ENCODE results near the gene CCDC78. TPM values are rescaled to one million over a fixed set of nuclear protein-coding genes. Genes with fewer than 3 reads are reported as not detected.

CCDC78 gene
- total RNA-seq, 4 donors from 2014 or later, result 0.72 to 2.4 (median 1.5) TPM

DNA sequence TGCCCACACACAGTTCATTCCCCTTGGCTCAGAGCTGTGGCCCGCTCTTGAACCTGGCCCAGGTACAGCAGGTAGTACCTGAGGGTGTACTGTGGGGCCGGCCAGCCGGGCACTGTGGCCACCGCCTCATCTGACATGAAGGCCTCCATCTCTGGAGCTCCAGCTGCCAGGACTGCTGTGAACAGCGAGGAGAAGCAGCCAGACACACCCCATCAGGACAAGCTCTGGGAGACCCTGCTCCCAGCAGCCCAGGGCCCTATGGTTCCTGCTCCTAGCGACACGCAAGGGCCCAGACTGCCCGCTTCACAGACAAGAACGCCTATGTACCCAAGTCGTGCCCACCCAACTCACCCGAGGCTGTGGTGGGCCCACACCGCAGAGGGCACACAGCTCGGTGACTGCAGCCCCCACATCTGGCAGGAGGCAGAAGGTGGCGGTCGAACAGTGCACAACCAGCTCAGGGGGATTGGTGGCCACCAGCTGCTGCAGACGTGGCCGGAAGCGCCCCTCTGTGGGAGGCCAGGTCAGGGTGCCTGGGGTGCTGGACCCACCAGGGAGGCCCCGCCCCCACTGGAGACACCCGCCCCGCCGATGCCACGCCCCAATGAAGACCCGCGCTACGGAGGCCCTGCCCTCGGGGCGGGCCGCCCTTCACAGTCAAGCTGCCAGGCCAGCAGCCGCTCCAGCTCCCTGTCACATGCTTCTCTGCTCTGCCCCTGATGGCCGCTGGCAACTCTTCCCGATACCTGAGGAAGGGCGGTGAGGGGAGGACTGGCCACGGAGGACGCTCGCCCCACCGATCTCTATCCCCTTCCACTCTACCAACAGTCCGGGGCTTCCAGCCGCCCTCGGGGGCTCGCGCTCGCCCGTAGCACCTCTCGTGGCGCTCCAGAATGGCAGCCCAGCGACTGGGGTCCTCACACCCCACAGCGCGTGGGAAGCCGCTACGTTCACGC is 47.1 kb downstream of the CCDC78 start:
- ATAC-seq (ENCODE audit: low FRiP score) (peak; percentile 7), DNase-seq (ENCODE audit: low spot score) (no peak)
- TF ChIP-seq, protein P1, sequence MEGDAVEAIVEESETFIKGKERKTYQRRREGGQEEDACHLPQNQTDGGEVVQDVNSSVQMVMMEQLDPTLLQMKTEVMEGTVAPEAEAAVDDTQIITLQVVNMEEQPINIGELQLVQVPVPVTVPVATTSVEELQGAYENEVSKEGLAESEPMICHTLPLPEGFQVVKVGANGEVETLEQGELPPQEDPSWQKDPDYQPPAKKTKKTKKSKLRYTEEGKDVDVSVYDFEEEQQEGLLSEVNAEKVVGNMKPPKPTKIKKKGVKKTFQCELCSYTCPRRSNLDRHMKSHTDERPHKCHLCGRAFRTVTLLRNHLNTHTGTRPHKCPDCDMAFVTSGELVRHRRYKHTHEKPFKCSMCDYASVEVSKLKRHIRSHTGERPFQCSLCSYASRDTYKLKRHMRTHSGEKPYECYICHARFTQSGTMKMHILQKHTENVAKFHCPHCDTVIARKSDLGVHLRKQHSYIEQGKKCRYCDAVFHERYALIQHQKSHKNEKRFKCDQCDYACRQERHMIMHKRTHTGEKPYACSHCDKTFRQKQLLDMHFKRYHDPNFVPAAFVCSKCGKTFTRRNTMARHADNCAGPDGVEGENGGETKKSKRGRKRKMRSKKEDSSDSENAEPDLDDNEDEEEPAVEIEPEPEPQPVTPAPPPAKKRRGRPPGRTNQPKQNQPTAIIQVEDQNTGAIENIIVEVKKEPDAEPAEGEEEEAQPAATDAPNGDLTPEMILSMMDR (IDR thresholded peaks at IDR 0.05), result no peak

- no peak for ATAC-seq (ENCODE audit: low FRiP score)
- TF ChIP-seq, protein P1 (IDR thresholded peaks at IDR 0.05), result no peak
Measured at GRCh38 chr16:678209-678857, 47.9 kb downstream of the CCDC78 start.

DNA sequence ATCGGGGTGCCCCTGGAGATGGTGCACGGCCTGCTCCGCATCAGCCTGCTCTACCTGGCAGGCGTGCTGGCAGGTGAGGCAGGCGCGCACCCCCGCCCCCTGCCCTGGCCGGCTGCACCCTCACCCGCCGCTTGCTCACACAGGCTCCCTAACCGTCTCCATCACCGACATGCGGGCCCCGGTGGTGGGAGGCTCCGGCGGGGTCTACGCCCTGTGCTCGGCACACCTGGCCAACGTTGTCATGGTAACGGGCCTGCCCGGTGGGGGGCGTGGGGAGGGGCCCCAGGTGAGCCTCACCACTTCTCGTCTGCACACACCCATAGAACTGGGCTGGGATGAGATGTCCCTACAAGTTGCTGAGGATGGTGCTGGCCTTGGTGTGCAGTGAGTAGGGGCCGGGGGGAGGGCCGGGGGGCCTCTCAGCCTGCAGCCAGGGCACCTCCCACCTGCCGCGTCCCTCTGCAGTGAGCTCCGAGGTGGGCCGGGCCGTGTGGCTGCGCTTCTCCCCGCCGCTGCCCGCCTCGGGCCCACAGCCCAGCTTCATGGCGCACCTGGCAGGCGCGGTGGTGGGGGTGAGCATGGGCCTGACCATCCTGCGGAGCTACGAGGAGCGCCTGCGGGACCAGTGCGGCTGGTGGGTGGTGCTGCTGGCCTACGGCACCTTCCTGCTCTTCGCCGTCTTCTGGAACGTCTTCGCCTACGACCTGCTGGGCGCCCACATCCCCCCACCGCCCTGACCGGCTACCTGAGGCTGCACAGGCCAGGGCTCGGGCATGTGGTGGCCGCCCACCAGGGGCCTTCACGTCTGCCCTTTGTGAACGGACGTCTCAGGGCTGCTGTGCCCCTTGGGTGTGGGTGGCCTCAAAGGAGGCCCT is 48.7 kb downstream of the CCDC78 start:
- ATAC-seq (ENCODE audit: low FRiP score), result no peak
- TF ChIP-seq, protein P1 (IDR thresholded peaks at IDR 0.05), result no peak
- no peak for DNase-seq (ENCODE audit: low spot score)

More at GRCh38 chr16:678209-678857, 47.9 kb downstream of the CCDC78 start:
- no peak for DNase-seq (ENCODE audit: low spot score)

DNA sequence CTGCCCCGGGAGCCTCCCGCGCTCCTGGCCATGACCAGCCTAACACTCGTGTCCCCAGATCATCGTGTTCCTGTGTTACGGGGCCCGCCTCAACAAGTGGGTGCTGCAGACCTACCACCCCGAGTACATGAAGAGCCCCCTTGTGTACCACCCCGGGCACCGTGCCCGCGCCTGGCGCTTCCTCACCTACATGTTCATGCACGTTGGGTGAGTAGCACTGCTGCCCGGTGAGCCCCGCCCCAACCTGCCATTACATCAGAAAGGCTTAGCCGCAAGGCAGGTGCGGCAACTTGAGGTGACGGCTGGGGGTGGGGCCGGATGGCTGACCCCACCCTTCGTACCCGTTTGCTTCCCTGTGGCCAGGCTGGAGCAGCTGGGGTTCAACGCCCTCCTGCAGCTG is 49.3 kb downstream of the CCDC78 start:
- TF ChIP-seq, protein P1 (IDR thresholded peaks at IDR 0.05), result no peak
- DNase-seq (ENCODE audit: low spot score), result no peak
- ATAC-seq (ENCODE audit: low FRiP score), result no peak

GRCh38 chr16:676565-676902 is 49.7 kb downstream of the CCDC78 start:
- TF ChIP-seq, protein P1 (IDR thresholded peaks at IDR 0.05), result no peak
- DNase-seq (ENCODE audit: low spot score), result no peak
- no peak for ATAC-seq (ENCODE audit: low FRiP score)

DNA sequence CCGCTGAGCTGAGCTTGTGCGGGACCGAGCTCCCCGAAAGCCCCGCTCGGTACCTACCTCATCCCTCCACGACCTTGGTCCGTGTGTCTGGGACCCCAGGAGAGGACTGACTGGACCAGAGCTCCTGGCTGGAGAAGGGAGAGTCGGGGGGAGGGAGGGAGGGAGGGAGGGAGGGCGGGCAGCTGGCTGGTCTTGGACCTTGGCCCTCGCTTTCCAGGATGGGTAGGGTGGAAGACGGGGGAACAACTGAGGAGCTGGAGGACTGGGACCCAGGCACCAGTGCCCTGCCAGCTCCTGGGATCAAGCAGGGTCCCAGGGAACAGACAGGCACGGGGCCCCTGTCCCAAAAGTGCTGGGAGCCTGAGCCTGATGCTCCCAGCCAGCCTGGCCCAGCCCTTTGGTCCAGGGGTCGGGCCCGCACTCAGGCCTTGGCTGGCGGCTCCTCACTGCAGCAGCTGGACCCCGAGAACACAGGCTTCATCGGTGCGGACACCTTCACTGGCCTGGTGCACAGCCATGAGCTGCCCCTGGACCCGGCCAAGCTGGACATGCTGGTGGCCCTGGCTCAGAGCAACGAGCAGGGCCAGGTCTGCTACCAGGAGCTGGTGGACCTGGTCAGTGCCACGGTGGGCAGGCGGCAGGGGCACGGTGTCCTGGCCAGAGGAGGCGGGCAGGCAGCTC is 50.2 kb downstream of the CCDC78 start:
- DNase-seq (ENCODE audit: low spot score) (no peak), ATAC-seq (ENCODE audit: low FRiP score) (no peak)
- TF ChIP-seq, protein P1 (IDR thresholded peaks at IDR 0.05), result no peak
